MV-4-11 (cell line): ENCODE measurements around the gene CPA4.

Experiments
- DNase-seq: peaks from one replicate; lab custom pipeline; 2025; lab: John Stamatoyannopoulos, UW

CPA4 gene

GRCh38 chr7:130274983-130275591, 17.9 kb upstream of the CPA4 start:
- peak; percentile 26 for DNase-seq

GRCh38 chr7:130275826-130276297, 17.1 kb upstream of the CPA4 start:
- DNase-seq: no peak

- DNase-seq: peak; percentile 6
These were observed 15.9 kb upstream of the CPA4 start for GRCh38 chr7:130276796-130277762.

- DNase-seq: peak; percentile 15
These were observed 15.0 kb upstream of the CPA4 start for GRCh38 chr7:130277763-130278643.

- no peak for DNase-seq
These were observed 14.1 kb upstream of the CPA4 start for GRCh38 chr7:130278860-130279259.

- no peak for DNase-seq
These were observed 13.7 kb upstream of the CPA4 start for GRCh38 chr7:130279286-130279685.

GRCh38 chr7:130279906-130280305, 13.1 kb upstream of the CPA4 start:
- DNase-seq: peak; percentile 63

GRCh38 chr7:130281260-130281659, 11.7 kb upstream of the CPA4 start:
- DNase-seq: no peak

- DNase-seq: no peak
These were observed 6.1 kb upstream of the CPA4 start for GRCh38 chr7:130286881-130287280.

GRCh38 chr7:130288168-130288567, 4.8 kb upstream of the CPA4 start:
- no peak for DNase-seq

GRCh38 chr7:130288829-130289228, 4.1 kb upstream of the CPA4 start:
- DNase-seq: peak; percentile 49

- no peak for DNase-seq
These were observed 3.5 kb upstream of the CPA4 start for GRCh38 chr7:130289478-130289877.

GRCh38 chr7:130290745-130291144, 2.2 kb upstream of the CPA4 start:
- DNase-seq: no peak

GRCh38 chr7:130293521-130293920, 560 bp downstream of the CPA4 start:
- peak; percentile 67 for DNase-seq

- DNase-seq: peak; percentile 35
These were observed 1.4 kb downstream of the CPA4 start for GRCh38 chr7:130294314-130294713.

GRCh38 chr7:130296221-130296951, 3.4 kb downstream of the CPA4 start:
- DNase-seq: no peak

- no peak for DNase-seq
These were observed 4.9 kb downstream of the CPA4 start for GRCh38 chr7:130297628-130298543.

- no peak for DNase-seq
These were observed 5.8 kb downstream of the CPA4 start for GRCh38 chr7:130298544-130299326.

- no peak for DNase-seq
These were observed 6.9 kb downstream of the CPA4 start for GRCh38 chr7:130299866-130300265.
